ENCODE data around the gene SP4. TPM values are rescaled to one million over a fixed set of nuclear protein-coding genes. Genes with fewer than 3 reads are reported as not detected.

Gene SP4
- total RNA-seq, 3 donors from 2014 or later: 10.5 to 16.5 (median 11.8) TPM

DNA sequence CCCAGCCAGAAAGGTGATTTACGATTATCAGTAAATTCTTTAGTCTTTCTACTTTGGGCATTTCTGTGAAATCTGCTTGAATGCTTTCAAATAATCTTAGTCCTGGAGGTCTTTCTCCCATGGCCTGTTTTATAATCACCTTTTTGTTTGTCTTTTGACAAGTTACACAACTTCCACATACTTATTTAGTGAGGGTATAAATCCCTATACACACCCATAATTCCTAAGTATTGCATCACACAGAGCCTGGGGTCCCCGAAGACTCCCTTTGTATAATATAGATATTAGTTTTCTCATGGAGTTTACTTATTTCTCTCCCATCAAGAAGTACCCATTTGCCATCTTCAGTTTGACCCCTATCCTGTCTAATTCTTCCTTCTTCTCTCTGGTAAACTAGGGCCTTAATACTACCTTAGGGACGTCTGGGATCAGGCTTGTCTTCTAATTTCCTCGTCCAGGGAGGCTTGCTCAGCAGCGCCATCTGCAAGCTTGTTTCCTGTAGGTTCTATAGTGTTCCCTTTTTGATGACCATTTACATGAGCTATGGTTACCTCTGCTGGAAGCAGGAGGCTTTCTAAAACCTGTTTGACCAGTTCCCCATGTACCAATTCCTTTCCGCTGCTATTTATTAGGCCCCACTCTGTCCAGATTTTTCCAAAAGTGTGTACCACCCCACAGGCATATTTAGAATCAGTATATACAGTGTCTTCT lies 123.1 kb downstream of the SP4 start:
- H3K36me3 Mint-ChIP-seq (ENCODE audit: insufficient read depth): no peaks in the 10 kb centered on the region
- no peak for DNase-seq
- no peaks in the 10 kb centered on the region for H3K9me3 Mint-ChIP-seq
- no peak for ATAC-seq
- H3K4me1 Mint-ChIP-seq (ENCODE audit: low read depth): no peaks in the 10 kb centered on the region
- no peak overlapping the region for H3K4me3 Mint-ChIP-seq
- H3K27me3 Mint-ChIP-seq (ENCODE audit: low read depth): peaks cover 21% of the 10 kb centered on the region

DNA sequence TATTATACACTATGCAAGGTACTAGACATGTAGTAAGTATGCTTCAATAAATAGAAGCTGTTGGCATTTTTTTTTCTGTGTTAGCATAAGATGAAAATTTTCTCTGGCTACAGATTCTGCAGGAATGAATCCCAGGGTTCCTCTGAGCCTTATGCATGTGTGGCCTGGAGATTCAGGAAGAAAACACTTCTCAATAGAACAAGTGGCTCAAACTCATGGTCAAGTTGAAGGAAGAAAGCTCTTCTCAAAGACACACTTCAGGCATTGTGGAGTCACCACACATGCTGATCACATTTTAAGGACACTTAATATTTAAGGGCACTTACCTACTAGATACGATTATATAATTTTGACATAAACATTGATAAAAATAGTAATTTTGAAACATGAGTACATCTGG lies 134.5 kb downstream of the SP4 start:
- Mint-ChIP-seq H3K4me3 (no peak overlapping the region), H3K27me3 (ENCODE audit: low read depth) (no peaks in the 10 kb centered on the region), H3K36me3 (ENCODE audit: insufficient read depth) (no peaks in the 10 kb centered on the region), H3K4me1 (ENCODE audit: low read depth) (no peaks in the 10 kb centered on the region), H3K9me3 (no peaks in the 10 kb centered on the region)
- ATAC-seq (no peak), DNase-seq (no peak)

Other genes with a start within 250 kb of the SP4 start
- under 1 TPM in 2 of 3 donors, not detected in 1; under 0.01 to 0.03 TPM for gene DNAH11, start 115.0 kb downstream of the SP4 start, total RNA-seq

Data from activated T-cell treated with anti-CD3 and anti-CD28 coated beads, Interleukin-2, amount 50 U/mL, for 4 hours (primary cell).